Endothelial cell of umbilical vein (primary cell): Measurements from ENCODE around the gene OPRM1.

ENCODE experiments used
- CTCF ChIP-seq, 2 donors: IDR thresholded peaks; 1 replicate in 1 of 2; 2 replicates in 1 of 2; pipeline ENCODE4 v1.5.1; 2011; ENCODE audit warnings: low read length in 2 of 2, mild to moderate bottlenecking in 2 of 2, moderate library complexity in 2 of 2, control low read depth in 1 of 2, inconsistent platforms in 1 of 2, low read depth in 1 of 2; ENCODE audit not compliant: insufficient read depth in 1 of 2; ENCODE audit errors: extremely low read depth in 1 of 2
- MAX ChIP-seq: IDR thresholded peaks from 2 replicates; pipeline ENCODE4 v1.6.1; 2011; ENCODE audit not compliant: insufficient read depth, insufficient read length
- POLR2A ChIP-seq: IDR thresholded peaks from 2 replicates; pipeline ENCODE4 v1.6.1; 2012; ENCODE audit warnings: low read depth, mild to moderate bottlenecking, control low read depth, low read length

- no peak for TF ChIP-seq MAX
- TF ChIP-seq POLR2A = no peak
- no peak for TF ChIP-seq CTCF (IDR thresholded peaks at IDR 0.05; ENCODE audit: extremely low read depth in 1 of 2, insufficient read depth in 1 of 2, low read depth in 1 of 2, low read length in 2 of 2)
Measured at GRCh38 chr6:153994811-153995210, 44.2 kb upstream of the OPRM1 start.
